ENCODE data around the gene MASP2.

DNA sequence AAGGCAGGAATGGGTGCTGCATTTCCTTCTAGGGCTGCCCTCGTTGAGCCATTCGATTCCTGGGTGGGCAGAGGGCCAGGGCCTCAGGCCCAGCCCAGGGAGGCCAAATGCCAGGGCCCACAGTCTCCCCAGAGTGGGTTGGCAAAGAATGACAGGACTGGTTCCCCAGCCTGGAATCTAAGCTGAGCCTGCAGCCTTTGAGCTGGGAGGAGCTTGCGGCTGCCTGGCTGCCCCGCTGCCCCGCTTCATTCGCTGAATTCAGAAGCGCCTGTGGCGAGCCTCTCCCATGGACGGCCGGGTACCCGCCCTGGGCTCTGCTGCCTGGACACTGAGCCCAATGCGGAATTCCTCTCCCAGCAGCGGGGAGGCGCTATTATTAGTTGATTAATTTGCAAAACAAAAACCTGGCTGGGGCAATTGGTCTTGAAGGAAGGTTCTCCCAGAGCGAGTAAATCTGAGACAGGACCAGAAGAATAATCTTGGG is 66.9 kb downstream of the MASP2 start:
- TF ChIP-seq, protein P1, sequence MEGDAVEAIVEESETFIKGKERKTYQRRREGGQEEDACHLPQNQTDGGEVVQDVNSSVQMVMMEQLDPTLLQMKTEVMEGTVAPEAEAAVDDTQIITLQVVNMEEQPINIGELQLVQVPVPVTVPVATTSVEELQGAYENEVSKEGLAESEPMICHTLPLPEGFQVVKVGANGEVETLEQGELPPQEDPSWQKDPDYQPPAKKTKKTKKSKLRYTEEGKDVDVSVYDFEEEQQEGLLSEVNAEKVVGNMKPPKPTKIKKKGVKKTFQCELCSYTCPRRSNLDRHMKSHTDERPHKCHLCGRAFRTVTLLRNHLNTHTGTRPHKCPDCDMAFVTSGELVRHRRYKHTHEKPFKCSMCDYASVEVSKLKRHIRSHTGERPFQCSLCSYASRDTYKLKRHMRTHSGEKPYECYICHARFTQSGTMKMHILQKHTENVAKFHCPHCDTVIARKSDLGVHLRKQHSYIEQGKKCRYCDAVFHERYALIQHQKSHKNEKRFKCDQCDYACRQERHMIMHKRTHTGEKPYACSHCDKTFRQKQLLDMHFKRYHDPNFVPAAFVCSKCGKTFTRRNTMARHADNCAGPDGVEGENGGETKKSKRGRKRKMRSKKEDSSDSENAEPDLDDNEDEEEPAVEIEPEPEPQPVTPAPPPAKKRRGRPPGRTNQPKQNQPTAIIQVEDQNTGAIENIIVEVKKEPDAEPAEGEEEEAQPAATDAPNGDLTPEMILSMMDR (conservative IDR thresholded peaks at IDR 0.05; ENCODE audit: low read length): no peak
- TF ChIP-seq EZH2phosphoT487 (IDR thresholded peaks at IDR 0.05; ENCODE audit: borderline replicate concordance): no peak
